ENCODE measurements around the gene CCR5AS.

Gene CCR5AS

GRCh38 chr3:46353647-46354410 lies 53.0 kb downstream of the CCR5AS start, which contains the start of gene CCR2:
Gene CCR2 (plus strand): TSS chr3:46354111. CDS start chr3:46357528, 3,417 bp downstream.
- WGBS, 2 experiments (ENCODE audit: extremely low coverage in 1 of 2, insufficient coverage in 1 of 2, insufficient read length in 1 of 2, insufficient replicate concordance in 2 of 2, low coverage in 1 of 2, low lambda C conversion rate in 2 of 2, missing lambda C conversion rate in 1 of 2) = 91% methylated on average over 7 of the region's 7 CpGs; no CpG with 5 or more reads in 1 of the 2 experiments
- FAIRE-seq = no peak
- CTCF ChIA-PET (ENCODE audit: partially characterized antibody) = interaction anchor here (1.0 to 1.4 kb wide), 3 partner anchors 13 to 88 kb away, joined by 4 to 5 read pairs (median 5); no protein-coding TSS in a partner anchor

More at GRCh38 chr3:46353647-46354410, 53.0 kb downstream of the CCR5AS start, which contains the start of gene CCR2:
- no peak within 1 kb of the TSS for H3K9ac ChIP-seq (replicated peaks in 1 of 4; ENCODE audit: extremely low read depth in 1 of 4, low read depth in 3 of 4, low read length in 3 of 4)
- H3K4me2 ChIP-seq (ENCODE audit: insufficient read depth in 1 of 2, low read depth in 2 of 2, low read length in 2 of 2) = no peak within 1 kb of the TSS
- POLR2A ChIA-PET (ENCODE audit: partially characterized antibody) = no interaction called here
- H3K4ac ChIP-seq (replicated peaks; ENCODE audit: insufficient read length, low read depth, low read length) = no peak within 1 kb of the TSS
- no peaks in the 10 kb centered on the region for H3K79me2 ChIP-seq (ENCODE audit: control insufficient read depth in 1 of 2, insufficient read depth in 2 of 2, low read length in 2 of 2)
- H3K27ac ChIP-seq (ENCODE audit: low read depth, low read length) = no peak within 1 kb of the TSS
- H2BK5ac ChIP-seq (ENCODE audit: low read depth, low read length) = no peak within 1 kb of the TSS
- H2AFZ ChIP-seq (ENCODE audit: low read length) = no peak within 1 kb of the TSS
- no peak within 1 kb of the TSS for H3K4me3 ChIP-seq (ENCODE audit: extremely low read depth in 1 of 4, insufficient read depth in 2 of 4, low read depth in 3 of 4, low read length in 4 of 4)
- no peak within 1 kb of the TSS for H3K18ac ChIP-seq (ENCODE audit: extremely low read depth, low read length)
- no peak for TF ChIP-seq HDAC2 (IDR thresholded peaks at IDR 0.05; ENCODE audit: borderline replicate concordance in 1 of 2, low read depth in 2 of 2, low read length in 2 of 2)
- TF ChIP-seq RFX5 (IDR thresholded peaks at IDR 0.05; ENCODE audit: borderline replicate concordance, low read depth, low read length) = no peak
- TF ChIP-seq GABPA (IDR thresholded peaks at IDR 0.05; ENCODE audit: borderline replicate concordance, insufficient read depth, low read length) = no peak
- no peak for TF ChIP-seq JUND (IDR thresholded peaks at IDR 0.05; ENCODE audit: low read length)
- TF ChIP-seq CHD2 (IDR thresholded peaks at IDR 0.05; ENCODE audit: low read length) = no peak
- no peak for TF ChIP-seq BACH1 (IDR thresholded peaks at IDR 0.05; ENCODE audit: low read length)
- TF ChIP-seq E2F6 (IDR thresholded peaks at IDR 0.05) = no peak
- TF ChIP-seq SRF (IDR thresholded peaks at IDR 0.05; ENCODE audit: low read depth, low read length) = no peak
- TF ChIP-seq NANOG (IDR thresholded peaks at IDR 0.05; ENCODE audit: insufficient read depth, low read depth, low read length, poor library complexity, severe bottlenecking) = no peak
- no peak for TF ChIP-seq TEAD4 (IDR thresholded peaks at IDR 0.05; ENCODE audit: low read depth, low read length)
- no peak for TF ChIP-seq MAFK (IDR thresholded peaks at IDR 0.05; ENCODE audit: low read depth, low read length)
- no peak for TF ChIP-seq NRF1 (IDR thresholded peaks at IDR 0.05; ENCODE audit: low read depth, low read length)
- H3K9me3 ChIP-seq (ENCODE audit: insufficient read depth in 2 of 2, low read depth in 1 of 2, low read length in 1 of 2) = no peaks in the 10 kb centered on the region
- H3K79me1 ChIP-seq (ENCODE audit: low read depth, low read length) = no peaks in the 10 kb centered on the region
- no peak within 1 kb of the TSS for H2BK120ac ChIP-seq (replicated peaks; ENCODE audit: low read depth, low read length)
- no peaks in the 10 kb centered on the region for H3K23me2 ChIP-seq (ENCODE audit: low read depth, low read length)
- H4K20me1 ChIP-seq (replicated peaks in 1 of 2; ENCODE audit: control insufficient read depth in 1 of 2, insufficient read depth in 2 of 2, low read length in 2 of 2) = no peaks in the 10 kb centered on the region
- no peaks in the 10 kb centered on the region for H3K27me3 ChIP-seq (replicated peaks in 1 of 4; ENCODE audit: control insufficient read depth in 3 of 4, extremely low read depth in 1 of 4, insufficient read depth in 3 of 4, low read length in 3 of 4)
- no peak within 1 kb of the TSS for H4K91ac ChIP-seq (replicated peaks; ENCODE audit: insufficient read length, low read length)
- H2BK12ac ChIP-seq (ENCODE audit: low read depth, low read length) = no peak within 1 kb of the TSS
- H3K14ac ChIP-seq (ENCODE audit: insufficient read length) = no peak within 1 kb of the TSS
- no peak within 1 kb of the TSS for H4K8ac ChIP-seq (ENCODE audit: extremely low read depth, insufficient read depth, low read length)
- H2BK20ac ChIP-seq (ENCODE audit: low read length) = no peak within 1 kb of the TSS
- H3K56ac ChIP-seq (replicated peaks; ENCODE audit: insufficient read length, low read depth, low read length) = no peak within 1 kb of the TSS
- H3K23ac ChIP-seq (ENCODE audit: insufficient read length) = no peak within 1 kb of the TSS
- H2BK15ac ChIP-seq (ENCODE audit: low read length) = no peak within 1 kb of the TSS
- no peak within 1 kb of the TSS for H2AK5ac ChIP-seq (ENCODE audit: low read depth, low read length)
- H3K36me3 ChIP-seq (ENCODE audit: control insufficient read depth in 2 of 4, insufficient read depth in 4 of 4, low read length in 3 of 4) = no peaks in the 10 kb centered on the region
- DNase-seq (ENCODE audit: low read depth in 1 of 2, low spot score in 2 of 2) = no peak
- no peaks in the 10 kb centered on the region; a peak in 1 of 7 replicates for H3K4me1 ChIP-seq (replicated peaks in 1 of 4; ENCODE audit: control insufficient read depth in 3 of 4, insufficient read depth in 4 of 4, low read length in 3 of 4)
- no peak within 1 kb of the TSS for H4K5ac ChIP-seq (ENCODE audit: insufficient read length, low read depth, low read length)
